Hematopoietic multipotent progenitor cell treated with erythropoietin and hydrocortisone succinate and interleukin-3 and kit ligand, for 17 days (in vitro differentiated cells): ENCODE results near the gene BICD1.
"Not testable (repeated sequence)": the region's sequence is repeated elsewhere in the genome, so short reads cannot be mapped to it uniquely, and the experiment has no call there.

Experiments used
- DNase-seq: peaks from one replicate; pipeline ENCODE4 v3.0.0-alpha.2; 2015; ENCODE audit warnings: low spot score

Gene BICD1

GRCh38 chr12:32106517-32107358 is at the start of gene BICD1:
Gene BICD1, plus strand, starts transcription at chr12:32106847. Its CDS starts 485 bp downstream, at chr12:32107332.
- DNase-seq: peak; percentile 52

- DNase-seq: no peak
These were observed 45.6 kb upstream of the BICD1 start for GRCh38 chr12:32061033-32061432.

- no peak for DNase-seq
These were observed 43.8 kb upstream of the BICD1 start for GRCh38 chr12:32062881-32063280.

- DNase-seq: no peak
These were observed 42.9 kb upstream of the BICD1 start for GRCh38 chr12:32063796-32064195.

- no peak for DNase-seq
These were observed 40.4 kb upstream of the BICD1 start for GRCh38 chr12:32066206-32066605.

GRCh38 chr12:32069071-32069470 is 37.6 kb upstream of the BICD1 start:
- DNase-seq: no peak

GRCh38 chr12:32069731-32070130 is 36.9 kb upstream of the BICD1 start:
- DNase-seq: no peak

GRCh38 chr12:32070370-32070769 is 36.3 kb upstream of the BICD1 start:
- DNase-seq: no peak

- no peak for DNase-seq
These were observed 34.5 kb upstream of the BICD1 start for GRCh38 chr12:32072102-32072501.

GRCh38 chr12:32074432-32074831 is 32.2 kb upstream of the BICD1 start:
- no peak for DNase-seq

GRCh38 chr12:32076941-32077340 is 29.7 kb upstream of the BICD1 start:
- DNase-seq: no peak

GRCh38 chr12:32080435-32080834 is 26.2 kb upstream of the BICD1 start:
- no peak for DNase-seq

- DNase-seq: no peak
These were observed 23.2 kb upstream of the BICD1 start for GRCh38 chr12:32083489-32083888.

GRCh38 chr12:32084017-32084688 is 22.5 kb upstream of the BICD1 start:
- DNase-seq: no peak

- no peak for DNase-seq
These were observed 21.9 kb upstream of the BICD1 start for GRCh38 chr12:32084753-32085152.

- no peak for DNase-seq
These were observed 19.3 kb upstream of the BICD1 start for GRCh38 chr12:32087306-32087705.

GRCh38 chr12:32089156-32089555 is 17.5 kb upstream of the BICD1 start:
- DNase-seq: no peak

- no peak for DNase-seq
These were observed 17.1 kb upstream of the BICD1 start for GRCh38 chr12:32089586-32089985.

GRCh38 chr12:32091696-32092095 is 15.0 kb upstream of the BICD1 start:
- no peak for DNase-seq

GRCh38 chr12:32098112-32098511 is 8.5 kb upstream of the BICD1 start:
- DNase-seq: no peak

GRCh38 chr12:32099275-32099674 is 7.4 kb upstream of the BICD1 start:
- not testable (repeated sequence) for DNase-seq

- DNase-seq: no peak
These were observed 6.3 kb upstream of the BICD1 start for GRCh38 chr12:32100361-32100760.

GRCh38 chr12:32100888-32101287 is 5.8 kb upstream of the BICD1 start:
- DNase-seq: no peak

- no peak for DNase-seq
These were observed 4.4 kb upstream of the BICD1 start for GRCh38 chr12:32102234-32102633.
